Adipocyte (in vitro differentiated cells): ENCODE results near the gene BCAS3.
"Not testable (repeated sequence)": the region's sequence is repeated elsewhere in the genome, so short reads cannot be mapped to it uniquely, and the experiment has no call there.

Source experiments
- DNase-seq: peaks from one replicate; pipeline ENCODE4 v3.0.0-alpha.2; 2015; ENCODE audit warnings: low read depth
- H3K27me3 ChIP-seq: replicated peaks from 2 replicates; pipeline ENCODE4 v1.7.0; 2013; ENCODE audit warnings: mild to moderate bottlenecking, low read length, moderate library complexity; ENCODE audit not compliant: control insufficient read depth, insufficient read depth
- H3K36me3 ChIP-seq: 2 replicates; pipeline ENCODE4 v1.7.0; 2013; ENCODE audit warnings: low read length, mild to moderate bottlenecking, moderate library complexity; ENCODE audit not compliant: control insufficient read depth, insufficient read depth, severe bottlenecking
- H3K4me1 ChIP-seq: 2 replicates; pipeline ENCODE4 v1.7.0; 2013; ENCODE audit warnings: mild to moderate bottlenecking, low read length, moderate library complexity; ENCODE audit not compliant: control insufficient read depth, insufficient read depth
- H3K4me3 ChIP-seq: 2 replicates; pipeline ENCODE4 v1.7.0; 2013; ENCODE audit warnings: mild to moderate bottlenecking, low read length, moderate library complexity
- H3K9ac ChIP-seq: 2 replicates; pipeline ENCODE4 v1.7.0; 2013; ENCODE audit warnings: mild to moderate bottlenecking, low read length, moderate library complexity
- H3K9me3 ChIP-seq: 2 replicates; pipeline ENCODE4 v1.7.0; 2013; ENCODE audit warnings: mild to moderate bottlenecking, low read length, moderate library complexity; ENCODE audit not compliant: control insufficient read depth

The BCAS3 gene

GRCh38 chr17:61441507-61441906 lies 763.9 kb downstream of the BCAS3 start:
- H3K4me3 ChIP-seq, H3K9ac ChIP-seq, H3K4me1 ChIP-seq, H3K27me3 ChIP-seq, H3K36me3 ChIP-seq, DNase-seq: not testable (repeated sequence)
- peaks cover 12% of the 10 kb centered on the region for H3K9me3 ChIP-seq

- Histone ChIP-seq H3K4me3 (no peak overlapping the region), H3K9me3 (peaks cover 4% of the 10 kb centered on the region), H3K4me1 (no peaks in the 10 kb centered on the region), H3K36me3 (no peaks in the 10 kb centered on the region), H3K9ac (no peak overlapping the region), H3K27me3 (peaks cover 5% of the 10 kb centered on the region)
- DNase-seq: no peak
Measured at GRCh38 chr17:61442136-61442775, 764.6 kb downstream of the BCAS3 start.
